ENCODE results near the gene HOXA1.

The HOXA1 gene

GRCh38 chr7:27113991-27114769 lies 18.4 kb upstream of the HOXA1 start (continued):
- TF ChIP-seq ZNF341 (tag by site-specific recombination; IDR thresholded peaks at IDR 0.05; ENCODE audit: low read depth) (0 out of 2 replicates have a peak, but pooled peaks have one; percentile 9), ZNF366 (tag by site-specific recombination; conservative IDR thresholded peaks at IDR 0.05) (no peak), ZNF768 (tag by site-specific recombination; IDR thresholded peaks at IDR 0.05) (no peak), ZNF704 (tag by site-specific recombination; IDR thresholded peaks at IDR 0.05) (no peak), ZNF629 (tag by site-specific recombination; IDR thresholded peaks at IDR 0.05) (peak; percentile 8; the same call in 1 of the 2 replicates), ZNF561 (tag by site-specific recombination; IDR thresholded peaks at IDR 0.05; ENCODE audit: borderline replicate concordance) (no peak), ZBTB11 (tag by site-specific recombination; conservative IDR thresholded peaks at IDR 0.05; ENCODE audit: low read depth) (no peak), SP3 (tag by site-specific recombination; IDR thresholded peaks at IDR 0.05) (no peak), PBX3 (CRISPR knock-in tag; IDR thresholded peaks at IDR 0.05) (no peak), RBAK (tag by site-specific recombination; IDR thresholded peaks at IDR 0.05) (no peak), ZNF777 (tag by site-specific recombination; IDR thresholded peaks at IDR 0.05; ENCODE audit: borderline replicate concordance) (no peak)

GRCh38 chr7:27112955-27113949 lies 17.5 kb upstream of the HOXA1 start:
- peak overlapping the region; percentile 70 for H3K4me3 ChIP-seq (ENCODE audit: low read depth, low read length)
- POLR2A ChIA-PET, result interaction anchor here (1.1 to 3.6 kb wide), 9 partner anchors 15 to 258 kb away, joined by 4 to 32 read pairs (median 9); partner anchors contain the start of genes HOXA1, HOXA4 and SKAP2
- H3K4me1 ChIP-seq (ENCODE audit: control insufficient read depth, insufficient read depth, low read length), result peaks cover 26% of the 10 kb centered on the region
- peak overlapping the region; percentile 99 for H3K27ac ChIP-seq (ENCODE audit: extremely low read depth, low read depth, low read length)
- peaks cover 3 to 30% of the 10 kb centered on the region in 2 experiments; a peak in 2 of 3 replicates for H3K36me3 ChIP-seq (ENCODE audit: control insufficient read depth in 2 of 2, insufficient read depth in 1 of 2, low read length in 2 of 2)
- CTCF ChIA-PET, result interaction anchor here (0.6 to 0.9 kb wide), 2 partner anchors 72 to 99 kb away, joined by 3 to 4 read pairs; partner anchors contain the start of gene HOXA11
- no peaks in the 10 kb centered on the region for H3K9me3 ChIP-seq (ENCODE audit: control insufficient read depth, insufficient read depth, low read depth, low read length)
- TF ChIP-seq ZNF600 (tag by site-specific recombination; IDR thresholded peaks at IDR 0.05) (peak; percentile 74), ZNF660 (tag by site-specific recombination; IDR thresholded peaks at IDR 0.05) (0 out of 2 replicates have a peak, but pooled peaks have one; percentile 16), MZF1 (tag by site-specific recombination; IDR thresholded peaks at IDR 0.05; ENCODE audit: borderline replicate concordance) (no peak), OSR2 (tag by site-specific recombination; IDR thresholded peaks at IDR 0.05) (peak; percentile 53; the same call in 1 of the 2 replicates), ZNF398 (tag by site-specific recombination; IDR thresholded peaks at IDR 0.05) (0 out of 2 replicates have a peak, but pooled peaks have one; percentile 7), GFI1B (tag by site-specific recombination; IDR thresholded peaks at IDR 0.05) (peak; percentile 90), ZNF629 (tag by site-specific recombination; IDR thresholded peaks at IDR 0.05) (0 out of 2 replicates have a peak, but pooled peaks have one; percentile 25), ZNF214 (tag by site-specific recombination; IDR thresholded peaks at IDR 0.05; ENCODE audit: borderline replicate concordance) (no peak), YY2 (tag by site-specific recombination; IDR thresholded peaks at IDR 0.05) (0 out of 2 replicates have a peak, but pooled peaks have one; percentile 36), ZNF423 (tag by site-specific recombination; IDR thresholded peaks at IDR 0.05) (no peak), INSM2 (tag by site-specific recombination; IDR thresholded peaks at IDR 0.05) (0 out of 2 replicates have a peak, but pooled peaks have one; percentile 12)

All from HEK293 (cell line).